HG03025 (cell line): ENCODE measurements around the gene SMURF2.
A peak's percentile ranks its signal among the peaks of the same experiment; 100 is the strongest.

Source experiments
- ATAC-seq: cut with Tn5 transposase; IDR thresholded peaks from one replicate; pipeline ENCODE4 v1.9.1; 2021; ENCODE audit warnings: mild to moderate bottlenecking, moderate library complexity; ENCODE audit not compliant: unreplicated experiment, low FRiP score

SMURF2 gene

GRCh38 chr17:64546716-64547115 is 115.4 kb downstream of the SMURF2 start:
- no peak for ATAC-seq

DNA sequence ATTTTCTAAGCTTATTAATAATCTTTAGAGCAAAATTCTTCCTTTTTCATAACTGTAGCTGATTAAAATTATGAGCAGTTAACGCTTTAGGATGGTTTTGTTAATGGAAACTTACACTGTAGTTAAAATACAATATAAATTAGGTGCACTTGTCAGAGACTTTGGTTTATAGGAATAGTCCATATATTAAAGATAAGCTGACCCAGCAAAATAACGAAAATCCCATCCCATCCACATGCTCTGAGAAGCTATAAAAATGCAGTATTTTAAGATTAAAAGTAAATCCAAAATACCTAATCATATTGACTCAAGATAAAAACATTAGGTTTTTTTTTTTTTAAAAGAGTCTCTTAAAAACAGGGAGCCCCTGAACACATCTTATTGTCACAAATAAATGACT is 117.4 kb downstream of the SMURF2 start:
- ATAC-seq = no peak

DNA sequence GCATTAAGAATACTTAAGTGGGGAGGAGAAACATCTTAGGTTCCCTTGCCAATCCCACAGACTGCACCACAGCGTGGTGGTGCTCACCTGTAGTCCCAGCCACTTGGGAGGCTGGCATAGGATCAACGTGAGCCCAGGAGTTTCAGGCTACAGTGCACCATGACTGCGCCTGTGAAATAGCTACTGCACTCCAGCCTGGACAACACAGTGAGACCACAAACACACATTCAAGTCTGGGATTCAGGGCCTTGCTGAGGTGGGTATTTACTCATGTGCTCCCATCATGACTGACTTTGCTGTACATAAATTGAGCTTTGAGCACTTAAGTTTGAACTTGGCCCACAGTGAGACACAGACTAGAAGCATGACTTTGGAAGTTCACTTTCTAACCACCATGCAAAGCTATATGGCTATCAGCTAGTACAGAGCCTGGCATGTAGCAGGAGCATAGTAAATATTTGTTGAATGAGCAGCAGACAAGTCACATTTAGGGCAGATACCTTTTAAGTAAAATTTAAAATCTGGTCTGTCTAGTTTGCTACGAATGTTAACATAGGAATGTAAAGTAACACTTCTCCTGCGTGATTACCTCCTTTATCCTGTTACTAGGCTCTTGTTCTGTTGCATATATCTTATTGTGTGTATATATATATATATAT is 121.9 kb downstream of the SMURF2 start:
- no peak for ATAC-seq

DNA sequence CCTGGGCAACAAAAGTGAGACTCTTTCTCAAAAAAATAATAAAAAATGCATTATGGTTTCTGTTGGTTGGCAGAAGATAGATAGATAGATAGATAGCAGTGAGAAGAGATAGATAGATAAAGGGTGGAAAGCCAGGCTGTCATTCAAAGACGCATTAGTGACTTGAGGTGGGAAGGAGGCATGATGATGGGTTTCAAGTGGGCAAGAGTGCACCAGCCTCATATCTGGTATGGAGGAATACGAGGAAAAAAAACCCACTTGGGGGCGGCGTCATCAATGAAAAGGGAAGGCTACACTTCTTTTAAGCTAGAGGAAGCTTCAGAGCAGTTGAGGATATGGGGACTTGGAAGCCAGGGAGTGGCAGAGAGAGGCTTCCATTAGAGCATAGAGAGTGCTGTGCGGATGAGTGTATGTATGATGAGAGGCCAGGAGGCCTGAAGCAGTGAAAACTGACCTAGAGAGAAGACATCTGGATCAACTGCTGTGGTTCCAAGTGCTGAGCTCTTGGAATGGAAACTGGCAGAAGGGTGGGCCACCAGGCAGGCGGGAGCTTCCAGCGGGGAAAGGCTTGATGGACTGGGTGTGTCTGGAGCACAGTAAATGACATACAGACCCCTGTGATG is 123.5 kb downstream of the SMURF2 start:
- no peak for ATAC-seq

GRCh38 chr17:64537488-64537887 is 124.6 kb downstream of the SMURF2 start:
- no peak for ATAC-seq

GRCh38 chr17:64536913-64537312 is 125.2 kb downstream of the SMURF2 start:
- ATAC-seq = no peak

- ATAC-seq = no peak
Observed at GRCh38 chr17:64535357-64535756, 126.8 kb downstream of the SMURF2 start.

GRCh38 chr17:64534187-64534586 is 127.9 kb downstream of the SMURF2 start:
- ATAC-seq = no peak

DNA sequence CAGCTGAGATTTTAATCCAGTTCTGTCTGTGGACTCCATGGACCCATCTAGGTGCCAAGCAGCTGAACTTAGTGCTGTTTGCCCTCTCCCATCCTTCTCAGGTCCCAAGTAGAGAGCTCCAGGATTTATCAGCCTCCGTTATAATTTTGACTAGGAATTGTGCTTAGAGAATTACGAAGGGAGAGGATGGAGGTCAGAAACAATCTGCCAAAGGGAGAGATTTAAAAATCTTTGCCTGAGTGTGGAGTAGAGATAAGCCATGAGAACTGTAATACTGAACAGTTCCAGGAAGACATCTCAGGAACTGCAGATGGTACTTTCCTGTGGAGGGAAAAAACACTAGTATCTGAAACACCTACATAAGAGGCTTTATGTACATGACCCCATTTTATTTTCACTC is 128.3 kb downstream of the SMURF2 start:
- no peak for ATAC-seq

DNA sequence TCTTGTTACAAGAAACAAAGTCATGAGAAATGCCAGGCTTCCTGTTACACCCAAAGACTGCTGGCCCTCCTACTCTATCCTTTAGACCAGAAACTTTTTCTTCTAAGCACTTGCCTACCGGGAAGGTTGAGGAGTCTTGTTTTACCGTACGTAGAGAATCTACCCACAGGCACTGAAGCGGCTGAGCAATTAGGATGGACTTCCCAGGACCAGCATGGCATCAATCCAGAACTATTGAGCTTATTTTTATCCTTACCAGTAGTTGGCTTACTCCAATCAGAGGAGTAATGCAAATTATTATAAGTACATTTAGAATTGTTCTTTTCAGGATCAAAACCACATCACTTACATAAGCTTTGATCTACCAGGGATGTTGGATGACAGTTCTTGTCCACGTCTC is 129.7 kb downstream of the SMURF2 start:
- no peak for ATAC-seq

GRCh38 chr17:64531955-64532371 is 130.1 kb downstream of the SMURF2 start:
- no peak for ATAC-seq

- no peak for ATAC-seq
Observed at GRCh38 chr17:64529221-64529620, 132.9 kb downstream of the SMURF2 start.

DNA sequence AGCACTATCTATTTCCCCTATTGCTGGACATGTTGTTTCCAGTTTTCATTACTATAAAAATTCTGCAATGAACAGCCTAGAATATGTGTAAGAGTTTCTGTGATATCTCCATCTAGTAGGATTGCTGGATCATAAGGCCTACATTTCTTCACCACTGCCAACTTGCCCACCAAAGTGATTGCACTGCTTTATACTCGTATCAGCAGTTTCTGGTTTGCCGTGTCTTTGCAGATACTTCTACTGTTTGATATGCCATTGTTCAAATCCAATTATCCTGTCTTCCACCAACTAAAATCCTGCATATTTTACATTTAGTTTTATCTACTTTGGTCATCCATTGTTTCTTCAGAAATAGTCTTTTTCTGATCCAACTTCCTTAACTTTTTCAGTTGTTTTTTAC is 134.2 kb downstream of the SMURF2 start:
- ATAC-seq = no peak

DNA sequence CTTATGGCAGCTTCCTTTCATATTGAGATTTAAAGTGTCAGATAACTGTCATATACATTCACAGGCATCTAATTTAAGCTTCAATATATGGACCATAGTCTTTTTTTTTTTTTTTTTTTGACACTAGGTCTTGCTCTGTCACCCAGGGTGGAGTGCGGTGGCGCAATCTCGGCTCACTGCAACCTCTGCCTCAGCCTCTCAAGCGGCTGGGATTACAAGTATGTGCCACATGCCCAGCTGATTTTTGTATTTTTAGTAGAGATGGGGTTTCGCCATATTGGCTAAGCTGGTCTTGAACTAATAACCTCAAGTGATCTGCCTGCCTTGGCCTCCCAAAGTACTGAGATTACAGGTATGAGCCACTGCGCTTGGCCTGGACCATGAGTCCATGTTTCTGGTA is 141.7 kb downstream of the SMURF2 start:
- no peak for ATAC-seq

- no peak for ATAC-seq
Observed at GRCh38 chr17:64519601-64520000, 142.5 kb downstream of the SMURF2 start.

DNA sequence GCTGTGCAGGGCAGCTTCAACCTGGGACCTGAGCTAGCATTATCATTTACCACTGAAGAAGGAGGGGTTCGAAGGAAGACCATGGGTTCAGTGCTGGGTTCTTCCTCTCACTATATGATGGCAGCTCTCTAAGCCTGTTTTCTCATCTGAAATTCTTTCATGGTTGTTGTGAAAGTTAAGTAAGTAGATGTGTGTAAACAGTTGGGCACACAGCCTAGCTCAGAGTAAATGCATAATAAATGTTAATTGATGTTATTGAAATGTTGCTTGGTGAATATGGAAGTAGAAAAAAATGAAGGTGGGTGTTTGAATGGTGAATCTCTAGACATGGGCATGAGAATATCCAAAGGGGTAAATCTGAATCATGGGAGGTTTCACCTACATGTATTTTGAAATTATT is 146.3 kb downstream of the SMURF2 start:
- no peak for ATAC-seq

- no peak for ATAC-seq
Observed at GRCh38 chr17:64515419-64515818, 146.7 kb downstream of the SMURF2 start.

GRCh38 chr17:64509179-64509578 is 152.9 kb downstream of the SMURF2 start:
- no peak for ATAC-seq

DNA sequence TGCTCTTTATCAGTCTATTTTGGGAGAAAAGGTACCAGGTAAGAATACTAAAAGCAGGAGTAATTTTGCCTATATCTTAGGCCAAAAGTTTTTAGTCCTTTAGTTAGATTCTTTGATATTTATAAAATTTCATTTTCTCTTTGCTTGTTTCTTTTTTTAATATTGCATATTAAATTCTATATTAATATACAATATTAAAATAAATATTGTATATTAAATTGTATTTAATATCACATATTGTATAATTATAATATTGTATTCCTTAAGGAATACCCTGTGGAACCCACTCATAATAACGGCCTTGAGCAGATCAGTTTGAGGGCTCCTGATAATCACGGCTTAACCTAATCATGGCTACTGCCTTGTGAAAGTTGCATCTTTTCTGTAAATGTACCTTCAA is 153.4 kb downstream of the SMURF2 start:
- ATAC-seq = no peak

GRCh38 chr17:64507413-64507782 is 154.7 kb downstream of the SMURF2 start:
- peak; percentile 1 for ATAC-seq

- peak; percentile 69 for ATAC-seq
Observed at GRCh38 chr17:64506576-64507412, 155.3 kb downstream of the SMURF2 start, which contains the start of gene CEP95. Gene CEP95 (plus strand): TSS chr17:64506977. CDS start chr17:64507098, 121 bp downstream.

GRCh38 chr17:64506201-64506575 is 155.9 kb downstream of the SMURF2 start, which contains the start of gene DDX5:
Gene DDX5 (minus strand): TSS chr17:64506289. CDS start chr17:64506119, 170 bp downstream.
- ATAC-seq = peak; percentile 42
